HEK293 (cell line): Measurements from ENCODE around the gene AJM1.

ENCODE experiments used
- CTCF ChIA-PET: fragments of 350-600 bp; formaldehyde crosslinking; extraction: SDS; loops from one replicate; lab custom pipeline; 2021; ENCODE audit warnings: antibody characterized with exemption; lab: Yijun Ruan, JAX
- POLR2A ChIA-PET: fragments of 300-600 bp; formaldehyde crosslinking; extraction: SDS; loops from one replicate; lab custom pipeline; 2020; ENCODE audit warnings: antibody characterized with exemption, inconsistent platforms; lab: Yijun Ruan, JAX
- H3K27ac ChIP-seq: fragments of 200-500 bp; sonication (Bioruptor generic); 2 replicates; pipeline ENCODE4 v1.5.1; 2014; ENCODE audit warnings: low read depth, low read length, control low read depth, inconsistent platforms; ENCODE audit errors: extremely low read depth
- H3K36me3 ChIP-seq, 2 experiments: fragments of 200-500 bp in 1 of 2; sonication (Bioruptor generic) in 1 of 2; 1 replicate in 1 of 2; 2 replicates in 1 of 2; pipeline ENCODE4 v1.5.1; 2014 to 2017; ENCODE audit warnings: inconsistent platforms in 2 of 2, low read length in 2 of 2; ENCODE audit not compliant: control insufficient read depth in 2 of 2, insufficient read depth in 1 of 2
- H3K4me1 ChIP-seq: fragments of 200-500 bp; sonication (Bioruptor generic); 2 replicates; pipeline ENCODE4 v1.5.1; 2014; ENCODE audit warnings: mild to moderate bottlenecking, low read length, inconsistent platforms; ENCODE audit not compliant: control insufficient read depth, insufficient read depth
- H3K4me3 ChIP-seq: 2 replicates; pipeline ENCODE4 v1.5.1; 2011; ENCODE audit warnings: low read depth, mild to moderate bottlenecking, control low read depth, low read length, moderate library complexity
- H3K9me3 ChIP-seq: fragments of 200-500 bp; sonication (Bioruptor generic); 2 replicates; pipeline ENCODE4 v1.5.1; 2014; ENCODE audit warnings: low read depth, low read length, inconsistent platforms; ENCODE audit not compliant: control insufficient read depth, insufficient read depth
- BCL11B ChIP-seq: fragments of 450-650 bp; formaldehyde crosslinking; IDR thresholded peaks from 2 replicates; pipeline ENCODE4 v1.5.1; 2016; ENCODE audit warnings: low read depth, missing biosample characterization, missing genetic modification characterization
- EGR2 ChIP-seq: fragments of 450-650 bp; formaldehyde crosslinking; IDR thresholded peaks from 2 replicates; pipeline ENCODE4 v1.5.1; 2016; ENCODE audit warnings: low read depth, missing biosample characterization, missing genetic modification characterization
- HIC1 ChIP-seq: fragments of 450-650 bp; formaldehyde crosslinking; IDR thresholded peaks from 2 replicates; pipeline ENCODE4 v1.5.1; 2016; ENCODE audit warnings: missing biosample characterization, missing genetic modification characterization
- KLF1 ChIP-seq: fragments of 450-650 bp; formaldehyde crosslinking; IDR thresholded peaks from 2 replicates; pipeline ENCODE4 v1.5.1; 2016; ENCODE audit warnings: missing biosample characterization, missing genetic modification characterization
- KLF17 ChIP-seq: fragments of 450-650 bp; formaldehyde crosslinking; IDR thresholded peaks from 2 replicates; pipeline ENCODE4 v1.5.1; 2016; ENCODE audit warnings: missing biosample characterization, missing genetic modification characterization
- KLF8 ChIP-seq: fragments of 450-650 bp; formaldehyde crosslinking; IDR thresholded peaks from 2 replicates; pipeline ENCODE4 v1.5.1; 2016; ENCODE audit warnings: missing biosample characterization, missing genetic modification characterization
- SP2 ChIP-seq: fragments of 450-650 bp; formaldehyde crosslinking; IDR thresholded peaks from 2 replicates; pipeline ENCODE4 v1.5.1; 2016; ENCODE audit warnings: missing biosample characterization, missing genetic modification characterization
- WT1 ChIP-seq: fragments of 450-650 bp; formaldehyde crosslinking; IDR thresholded peaks from 2 replicates; pipeline ENCODE4 v1.5.1; 2016; ENCODE audit warnings: missing biosample characterization, missing genetic modification characterization
- ZBTB17 ChIP-seq: fragments of 450-650 bp; formaldehyde crosslinking; IDR thresholded peaks from 2 replicates; pipeline ENCODE4 v1.5.1; 2016; ENCODE audit warnings: missing biosample characterization, missing genetic modification characterization
- ZBTB26 ChIP-seq: fragments of 450-650 bp; formaldehyde crosslinking; optimal IDR thresholded peaks from 2 replicates; pipeline ENCODE3; 2016; ENCODE audit warnings: missing biosample characterization, mild to moderate bottlenecking, missing genetic modification characterization
- ZBTB48 ChIP-seq: fragments of 450-650 bp; formaldehyde crosslinking; IDR thresholded peaks from 2 replicates; pipeline ENCODE4 v1.5.1; 2016; ENCODE audit warnings: missing biosample characterization, missing genetic modification characterization
- ZEB2 ChIP-seq: fragments of 450-650 bp; formaldehyde crosslinking; IDR thresholded peaks from 2 replicates; pipeline ENCODE4 v1.5.1; 2016; ENCODE audit warnings: missing biosample characterization, missing genetic modification characterization
- ZFHX2 ChIP-seq: fragments of 450-650 bp; formaldehyde crosslinking; conservative IDR thresholded peaks from 2 replicates; pipeline ENCODE4 v1.5.1; 2016; ENCODE audit warnings: missing biosample characterization, missing genetic modification characterization
- ZFP37 ChIP-seq: fragments of 450-650 bp; formaldehyde crosslinking; IDR thresholded peaks from 2 replicates; pipeline ENCODE4 v1.5.1; 2016; ENCODE audit warnings: missing biosample characterization, missing genetic modification characterization
- ZNF280C ChIP-seq: fragments of 450-650 bp; formaldehyde crosslinking; IDR thresholded peaks from 2 replicates; pipeline ENCODE4 v1.5.1; 2016; ENCODE audit warnings: missing biosample characterization, missing genetic modification characterization
- ZNF324 ChIP-seq: fragments of 450-650 bp; formaldehyde crosslinking; IDR thresholded peaks from 2 replicates; pipeline ENCODE4 v1.5.1; 2016; ENCODE audit warnings: missing biosample characterization, missing genetic modification characterization
- ZNF335 ChIP-seq: fragments of 450-650 bp; formaldehyde crosslinking; conservative IDR thresholded peaks from 2 replicates; pipeline ENCODE4 v1.5.1; 2016; ENCODE audit warnings: missing biosample characterization, missing genetic modification characterization
- ZNF341 ChIP-seq: fragments of 450-650 bp; formaldehyde crosslinking; IDR thresholded peaks from 2 replicates; pipeline ENCODE4; 2016; ENCODE audit warnings: low read depth, missing biosample characterization, missing genetic modification characterization
- ZNF391 ChIP-seq: fragments of 450-650 bp; formaldehyde crosslinking; IDR thresholded peaks from 2 replicates; pipeline ENCODE4 v1.5.1; 2016; ENCODE audit warnings: low read depth, missing biosample characterization, missing genetic modification characterization, borderline replicate concordance
- ZNF423 ChIP-seq: fragments of 450-650 bp; formaldehyde crosslinking; IDR thresholded peaks from 2 replicates; pipeline ENCODE4 v1.5.1; 2016; ENCODE audit warnings: missing biosample characterization, missing genetic modification characterization
- ZNF501 ChIP-seq: fragments of 450-650 bp; formaldehyde crosslinking; IDR thresholded peaks from 2 replicates; pipeline ENCODE4 v1.5.1; 2016; ENCODE audit warnings: missing biosample characterization, missing genetic modification characterization
- ZNF610 ChIP-seq: fragments of 450-650 bp; formaldehyde crosslinking; IDR thresholded peaks from 2 replicates; pipeline ENCODE4 v1.5.1; 2016; ENCODE audit warnings: missing biosample characterization, missing genetic modification characterization, borderline replicate concordance
- ZNF629 ChIP-seq: fragments of 450-650 bp; formaldehyde crosslinking; IDR thresholded peaks from 2 replicates; pipeline ENCODE4 v1.5.1; 2017; ENCODE audit warnings: missing biosample characterization, missing genetic modification characterization
- ZNF692 ChIP-seq: fragments of 450-650 bp; formaldehyde crosslinking; IDR thresholded peaks from 2 replicates; pipeline ENCODE4 v1.5.1; 2016; ENCODE audit warnings: missing biosample characterization, missing genetic modification characterization
- ZNF777 ChIP-seq: fragments of 450-650 bp; formaldehyde crosslinking; IDR thresholded peaks from 2 replicates; pipeline ENCODE4 v1.5.1; 2017; ENCODE audit warnings: missing biosample characterization, missing genetic modification characterization, borderline replicate concordance

The AJM1 gene

GRCh38 chr9:136842380-136842948 is at the start of gene AJM1 (continued):
- TF ChIP-seq ZNF692 (tag by site-specific recombination) = peak; percentile 94
- peak; percentile 73; the same call in 1 of the 2 replicates for TF ChIP-seq HIC1 (tag by site-specific recombination)
- TF ChIP-seq ZNF391 (tag by site-specific recombination) = peak; percentile 44; the same call in 1 of the 2 replicates
- peak; percentile 78 for TF ChIP-seq ZNF341 (tag by site-specific recombination)
- peak; percentile 29; the same call in 1 of the 2 replicates for TF ChIP-seq ZNF629 (tag by site-specific recombination)
- TF ChIP-seq ZFP37 (tag by site-specific recombination) = peak; percentile 66; the same call in 1 of the 2 replicates
- peak; percentile 33; the same call in 1 of the 2 replicates for TF ChIP-seq WT1 (tag by site-specific recombination)
- TF ChIP-seq ZBTB26 (tag by site-specific recombination) = peak; percentile 50
- peak; percentile 77; the same call in 1 of the 2 replicates for TF ChIP-seq ZNF501 (tag by site-specific recombination)
- TF ChIP-seq SP2 = peak; percentile 56; the same call in 1 of the 2 replicates
- peak; percentile 63 for TF ChIP-seq ZNF324
- peak; percentile 86 for TF ChIP-seq KLF1 (tag by site-specific recombination)
- peak; percentile 80 for TF ChIP-seq ZBTB17
- TF ChIP-seq KLF17 (tag by site-specific recombination) = peak; percentile 72; the same call in 1 of the 2 replicates
- peak; percentile 81; the same call in 1 of the 2 replicates for TF ChIP-seq ZEB2 (tag by site-specific recombination)
- TF ChIP-seq ZBTB48 (tag by site-specific recombination) = peak; percentile 89
- TF ChIP-seq BCL11B = peak; percentile 18

GRCh38 chr9:136793086-136793946 is 49.0 kb upstream of the AJM1 start:
- H3K4me1 ChIP-seq = peaks cover 10% of the 10 kb centered on the region
- no peak overlapping the region for H3K4me3 ChIP-seq
- no peaks in the 10 kb centered on the region for H3K9me3 ChIP-seq
- H3K36me3 ChIP-seq = peaks cover 0 to 21% of the 10 kb centered on the region in 2 experiments; a peak in 1 of 3 replicates
- ChIA-PET CTCF (interaction anchor here (0.8 to 3.0 kb wide), 16 partner anchors 7 to 277 kb away, joined by 3 to 18 read pairs (median 6); partner anchors contain the start of genes AJM1, LCN8, RABL6 and SAPCD2), POLR2A (interaction anchor here (0.6 to 2.6 kb wide), 7 partner anchors 13 to 236 kb away, joined by 3 to 6 read pairs (median 4); partner anchors contain the start of genes RABL6 and TRAF2)
- H3K27ac ChIP-seq = no peak overlapping the region
- TF ChIP-seq ZNF423 (tag by site-specific recombination) (no peak), ZNF610 (no peak), KLF8 (tag by site-specific recombination) (no peak), ZNF335 (tag by site-specific recombination) (no peak), ZNF280C (tag by site-specific recombination) (no peak), ZNF777 (tag by site-specific recombination) (no peak), EGR2 (tag by site-specific recombination) (peak; percentile 62; the same call in 1 of the 2 replicates), ZFHX2 (tag by site-specific recombination) (peak; percentile 51; the same call in 1 of the 2 replicates)
